Stimulated activated naive CD8-positive, alpha-beta T cell treated with anti-CD3 and anti-CD28 coated beads, Interleukin-15, amount 100 ng/mL, for 72 hours (primary cell): ENCODE measurements around the gene PIK3R6.

ENCODE experiments used
- ATAC-seq: fragments of 150-1000 bp; cut with Tn5 transposase; 2 replicates; pipeline ENCODE4 v1.10.0; 2021; ENCODE audit warnings: mild to moderate bottlenecking, moderate library complexity
- DNase-seq, 2 donors: peaks; one replicate each; pipeline ENCODE4 v3.0.0; 2021 to 2022
- H3K27ac Mint-ChIP-seq, 2 donors: one replicate each; pipeline ENCODE4 v1.8.0; 2022; ENCODE audit warnings: mild to moderate bottlenecking in 2 of 2, mixed read lengths in 2 of 2, moderate library complexity in 2 of 2
- H3K27me3 Mint-ChIP-seq: one replicate; pipeline ENCODE4 v1.8.0; 2022; ENCODE audit warnings: mixed read lengths
- H3K4me1 Mint-ChIP-seq: one replicate; pipeline ENCODE4 v1.8.0; 2022; ENCODE audit warnings: mild to moderate bottlenecking, mixed read lengths
- H3K4me3 Mint-ChIP-seq, 2 donors: one replicate each; pipeline ENCODE4 v1.8.0; 2022; ENCODE audit warnings: mild to moderate bottlenecking in 2 of 2, mixed read lengths in 2 of 2, moderate library complexity in 1 of 2
- H3K9me3 Mint-ChIP-seq, 2 donors: one replicate each; pipeline ENCODE4 v1.8.0; 2022; ENCODE audit warnings: mixed read lengths in 2 of 2

The PIK3R6 gene

DNA sequence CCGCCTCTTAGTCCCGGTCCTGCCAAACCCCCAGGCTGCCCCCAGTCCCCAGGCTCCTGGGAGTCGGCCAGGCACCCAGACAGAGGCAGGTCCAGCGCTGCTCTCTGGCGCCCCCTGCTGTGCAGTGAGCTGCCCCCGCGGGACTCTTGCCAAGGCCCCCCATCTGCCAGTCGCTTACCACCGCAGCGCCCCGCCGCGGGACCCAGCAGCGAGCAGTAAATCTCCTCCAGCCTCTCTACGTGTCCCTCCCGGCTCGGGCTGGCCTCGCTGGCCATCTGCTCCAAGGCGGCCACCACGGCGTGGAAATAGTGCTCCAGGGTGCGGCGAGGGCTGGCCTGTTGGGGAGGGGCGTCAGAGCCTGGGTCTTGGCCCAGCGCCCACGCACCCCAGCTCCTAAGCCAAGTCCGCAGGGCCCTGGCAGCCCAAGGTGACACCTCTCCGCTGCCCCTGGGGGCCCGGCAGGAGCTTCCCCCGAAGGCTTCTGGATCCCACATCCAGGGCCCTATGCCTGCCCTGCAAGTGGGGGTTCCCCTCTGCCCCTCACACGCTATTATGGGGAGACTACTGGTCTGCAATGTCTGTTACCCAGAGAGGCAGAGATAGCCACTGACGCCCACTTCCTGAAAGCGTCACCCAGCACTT is 34.6 kb downstream of the PIK3R6 start:
- DNase-seq = peak; percentile 41 to 49
- Mint-ChIP-seq H3K4me1 (no peaks in the 10 kb centered on the region), H3K27ac (no peak overlapping the region), H3K9me3 (no peaks in the 10 kb centered on the region), H3K27me3 (no peaks in the 10 kb centered on the region), H3K4me3 (no peak overlapping the region)
- peak; percentile 43 for ATAC-seq

GRCh38 chr17:8831234-8831849 is 36.1 kb downstream of the PIK3R6 start:
- H3K4me1 Mint-ChIP-seq = peaks cover 7% of the 10 kb centered on the region
- ATAC-seq = no peak
- no peak for DNase-seq

GRCh38 chr17:8830141-8830540 is 37.3 kb downstream of the PIK3R6 start:
- DNase-seq = no peak
- no peak for ATAC-seq
- H3K27me3 Mint-ChIP-seq = no peaks in the 10 kb centered on the region
- no peak overlapping the region for H3K27ac Mint-ChIP-seq
- no peaks in the 10 kb centered on the region for H3K9me3 Mint-ChIP-seq
- no peak overlapping the region for H3K4me3 Mint-ChIP-seq
- peaks cover 7% of the 10 kb centered on the region for H3K4me1 Mint-ChIP-seq

More at GRCh38 chr17:8831234-8831849, 36.1 kb downstream of the PIK3R6 start:
- H3K9me3 Mint-ChIP-seq = no peaks in the 10 kb centered on the region
- H3K27ac Mint-ChIP-seq = peak overlapping the region in 1 of 2 donors; percentile 28
- H3K4me3 Mint-ChIP-seq = no peak overlapping the region
- no peaks in the 10 kb centered on the region for H3K27me3 Mint-ChIP-seq

DNA sequence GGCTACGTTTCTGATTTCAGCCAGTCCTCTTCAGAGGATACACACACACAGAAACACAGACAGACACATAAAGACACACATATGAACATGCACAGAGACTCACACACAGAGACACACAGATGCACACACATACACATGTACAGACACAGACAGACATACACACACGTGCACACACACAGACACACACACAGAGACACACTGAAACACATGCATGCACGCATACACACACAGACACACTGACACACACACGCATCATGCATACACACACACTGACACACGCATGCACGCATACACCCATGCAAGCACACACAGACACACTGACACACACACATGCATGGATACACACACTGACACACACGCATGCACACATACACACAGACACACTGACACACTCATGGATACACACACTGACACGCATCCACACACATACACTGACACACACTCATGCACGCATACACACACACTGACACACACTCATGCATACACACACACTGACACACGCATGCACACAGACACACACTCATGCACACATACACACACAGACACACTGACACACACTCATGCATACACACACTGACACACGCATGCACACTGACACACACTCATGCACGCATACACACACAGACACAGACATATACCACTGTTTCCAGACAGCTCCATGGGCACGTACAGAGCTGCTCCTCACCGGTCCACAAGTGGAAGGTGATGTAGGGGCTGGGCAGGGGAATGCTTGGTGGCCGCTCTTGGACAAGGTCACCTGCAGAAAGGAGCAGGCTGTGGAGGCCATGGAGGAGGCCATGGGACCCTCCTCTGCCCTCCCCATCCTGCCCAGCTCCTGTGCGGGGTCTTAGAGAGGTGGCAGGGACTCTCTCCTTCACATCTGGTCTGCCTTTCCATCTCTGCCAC is 38.2 kb downstream of the PIK3R6 start:
- Mint-ChIP-seq H3K4me1 (peaks cover 7% of the 10 kb centered on the region), H3K4me3 (no peak overlapping the region), H3K27me3 (no peaks in the 10 kb centered on the region), H3K27ac (no peak overlapping the region), H3K9me3 (peaks cover 0 to 2% of the 10 kb centered on the region in 2 donors)
- ATAC-seq = no peak
- DNase-seq = no peak

DNA sequence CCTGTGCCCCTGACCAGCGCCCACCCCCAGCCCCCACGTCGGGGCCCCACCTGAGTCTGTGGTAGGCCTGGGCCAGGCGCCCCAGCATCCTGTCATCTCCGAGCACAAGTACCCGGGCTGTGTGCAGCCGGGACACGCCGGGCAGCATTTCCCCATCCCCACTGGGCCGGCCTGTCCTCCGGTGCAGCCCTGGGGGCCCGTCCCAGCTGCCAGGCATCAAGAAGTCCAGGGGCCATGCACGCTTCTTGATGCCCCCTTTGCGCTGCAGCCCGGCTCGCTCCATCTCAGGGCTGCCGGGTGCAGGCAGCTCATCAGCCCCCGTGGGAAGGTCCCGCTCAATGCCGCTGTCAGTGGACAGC is 39.0 kb downstream of the PIK3R6 start:
- DNase-seq (no peak), ATAC-seq (no peak)
- Mint-ChIP-seq H3K27ac (no peak overlapping the region), H3K4me3 (no peak overlapping the region), H3K27me3 (no peaks in the 10 kb centered on the region), H3K9me3 (peaks cover 0 to 5% of the 10 kb centered on the region in 2 donors), H3K4me1 (peaks cover 7% of the 10 kb centered on the region)

DNA sequence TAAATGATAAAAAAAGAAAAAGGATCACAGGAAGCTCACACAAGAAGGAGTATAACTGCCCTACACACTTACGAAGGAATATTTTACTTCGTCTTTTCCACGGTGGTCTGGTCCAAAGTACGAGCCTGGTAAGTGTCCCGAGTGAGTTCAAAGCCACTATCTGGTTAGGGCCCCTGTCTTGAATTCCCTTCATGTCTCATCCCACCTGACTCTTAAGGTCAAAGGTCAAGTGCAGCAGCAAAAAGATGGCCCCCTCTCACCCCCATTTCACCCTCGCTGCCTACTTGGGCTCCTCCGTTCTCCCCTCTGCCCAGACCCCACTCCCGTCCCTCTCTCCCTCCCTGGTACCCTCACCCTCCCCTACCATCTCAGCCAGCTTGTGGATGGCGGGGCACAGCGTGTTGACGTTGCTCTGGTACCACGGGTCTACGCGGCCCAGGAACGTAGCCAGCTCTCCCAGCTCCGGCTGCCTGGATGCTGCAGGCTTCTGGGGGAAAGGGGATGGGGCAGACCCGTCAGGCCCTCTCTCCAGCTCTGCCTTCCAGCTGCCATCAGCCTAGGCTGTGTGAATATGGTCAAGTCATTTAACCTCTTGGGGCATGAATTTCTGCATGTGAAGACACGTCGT is 40.6 kb downstream of the PIK3R6 start:
- no peak overlapping the region for H3K27ac Mint-ChIP-seq
- ATAC-seq = no peak

GRCh38 chr17:8825802-8826201 is 41.7 kb downstream of the PIK3R6 start:
- ATAC-seq (no peak), DNase-seq (no peak)
- H3K4me3 Mint-ChIP-seq = no peak overlapping the region
- no peak overlapping the region for H3K27ac Mint-ChIP-seq
- H3K27me3 Mint-ChIP-seq = no peaks in the 10 kb centered on the region
- peaks cover 0 to 5% of the 10 kb centered on the region in 2 donors for H3K9me3 Mint-ChIP-seq
- H3K4me1 Mint-ChIP-seq = peaks cover 11% of the 10 kb centered on the region

More for the DNA sequence above, 40.6 kb downstream of the PIK3R6 start:
- Mint-ChIP-seq H3K27me3 (no peaks in the 10 kb centered on the region), H3K4me1 (peaks cover 11% of the 10 kb centered on the region), H3K4me3 (no peak overlapping the region), H3K9me3 (peaks cover 0 to 5% of the 10 kb centered on the region in 2 donors)
- no peak for DNase-seq

DNA sequence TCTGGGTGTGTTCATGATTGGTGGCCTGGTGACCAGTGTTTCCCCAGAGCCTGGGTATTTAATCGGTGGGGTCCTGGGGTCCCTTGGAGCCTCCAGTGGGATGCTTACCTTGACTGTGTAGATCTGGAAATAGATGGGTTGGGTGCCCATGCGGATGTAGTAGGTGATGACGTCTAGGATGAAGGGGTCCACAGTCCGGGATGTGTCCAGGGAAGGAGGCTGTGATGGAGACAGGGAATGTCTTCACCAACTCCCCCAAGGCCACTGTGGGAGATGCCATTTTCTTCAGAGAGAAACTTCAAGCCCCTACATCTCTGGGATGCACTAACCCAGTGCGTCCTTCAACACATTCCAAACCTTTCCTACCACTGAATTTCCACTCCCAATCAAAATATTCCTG is 44.2 kb downstream of the PIK3R6 start:
- peaks cover 0 to 5% of the 10 kb centered on the region in 2 donors for H3K9me3 Mint-ChIP-seq
- H3K4me1 Mint-ChIP-seq = peaks cover 11% of the 10 kb centered on the region
- H3K27ac Mint-ChIP-seq = no peak overlapping the region
- H3K27me3 Mint-ChIP-seq = no peaks in the 10 kb centered on the region
- no peak overlapping the region for H3K4me3 Mint-ChIP-seq
- ATAC-seq (no peak), DNase-seq (no peak)

GRCh38 chr17:8822401-8823035 is 45.0 kb downstream of the PIK3R6 start:
- DNase-seq (no peak), ATAC-seq (no peak)
- no peaks in the 10 kb centered on the region for H3K27me3 Mint-ChIP-seq
- peaks cover 8% of the 10 kb centered on the region for H3K4me1 Mint-ChIP-seq
- no peak overlapping the region for H3K4me3 Mint-ChIP-seq
- H3K9me3 Mint-ChIP-seq = peaks cover 0 to 5% of the 10 kb centered on the region in 2 donors
- peak overlapping the region in 1 of 2 donors; percentile 85 for H3K27ac Mint-ChIP-seq

DNA sequence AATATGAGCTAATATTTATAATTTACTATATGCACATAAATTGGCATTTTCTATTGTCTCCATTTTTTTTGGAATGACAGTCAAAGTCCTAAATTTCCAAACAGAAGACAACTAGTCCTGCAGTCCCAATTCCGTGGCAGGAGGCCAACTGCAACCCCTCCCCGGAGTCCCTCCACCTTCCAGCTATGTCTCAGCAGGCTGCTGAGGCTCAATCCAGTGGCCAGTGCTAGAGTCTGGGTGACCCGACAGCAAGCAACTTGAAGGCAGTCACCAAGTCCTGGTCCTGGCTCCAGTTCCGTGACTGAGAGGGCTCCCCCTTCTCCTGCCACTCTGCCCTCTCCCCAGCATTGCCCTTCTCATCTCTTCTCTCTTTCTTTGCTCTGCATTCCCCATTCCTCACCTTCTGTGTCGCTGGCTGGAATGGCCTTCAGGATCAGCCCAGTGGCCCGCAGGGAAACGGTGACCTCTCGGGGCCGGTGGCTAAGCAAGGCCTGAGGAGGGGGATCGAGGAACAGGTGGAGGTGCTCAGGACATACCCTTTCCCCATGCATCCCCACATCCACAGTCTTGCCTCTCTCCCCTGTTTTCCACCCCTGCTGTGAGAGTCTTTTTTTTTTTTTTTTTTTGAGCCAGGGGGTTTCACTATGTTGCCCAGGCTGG is 45.9 kb downstream of the PIK3R6 start:
- H3K9me3 Mint-ChIP-seq = peaks cover 0 to 5% of the 10 kb centered on the region in 2 donors
- no peak overlapping the region for H3K4me3 Mint-ChIP-seq
- H3K4me1 Mint-ChIP-seq = peaks cover 4% of the 10 kb centered on the region
- ATAC-seq = no peak
- H3K27me3 Mint-ChIP-seq = no peaks in the 10 kb centered on the region
- H3K27ac Mint-ChIP-seq = peak overlapping the region in 1 of 2 donors; percentile 35
- no peak for DNase-seq

- DNase-seq = no peak
- Mint-ChIP-seq H3K9me3 (peaks cover 0 to 5% of the 10 kb centered on the region in 2 donors), H3K4me3 (no peak overlapping the region), H3K27ac (no peak overlapping the region), H3K4me1 (peaks cover 4% of the 10 kb centered on the region), H3K27me3 (no peaks in the 10 kb centered on the region)
- no peak for ATAC-seq
Observed at GRCh38 chr17:8820311-8821010, 47.0 kb downstream of the PIK3R6 start.

GRCh38 chr17:8818654-8819330 is 48.7 kb downstream of the PIK3R6 start:
- H3K4me1 Mint-ChIP-seq = peaks cover 4% of the 10 kb centered on the region
- peak overlapping the region in 1 of 2 donors; percentile 58 for H3K27ac Mint-ChIP-seq
- peaks cover 0 to 2% of the 10 kb centered on the region in 2 donors for H3K9me3 Mint-ChIP-seq
- H3K4me3 Mint-ChIP-seq = no peak overlapping the region
- DNase-seq (no peak), ATAC-seq (no peak)
- H3K27me3 Mint-ChIP-seq = no peaks in the 10 kb centered on the region

GRCh38 chr17:8818047-8818446 is 49.4 kb downstream of the PIK3R6 start:
- no peak for ATAC-seq
- DNase-seq = no peak
- peaks cover 4% of the 10 kb centered on the region for H3K4me1 Mint-ChIP-seq
- no peak overlapping the region for H3K4me3 Mint-ChIP-seq
- peaks cover 0 to 8% of the 10 kb centered on the region in 2 donors for H3K9me3 Mint-ChIP-seq
- H3K27me3 Mint-ChIP-seq = no peaks in the 10 kb centered on the region
- no peak overlapping the region for H3K27ac Mint-ChIP-seq
